ENCODE results near the gene ATP13A3. TPM values are rescaled to one million over a fixed set of nuclear protein-coding genes. Genes with fewer than 3 reads are reported as not detected.

ATP13A3 gene
- total RNA-seq, 1 donor from 2014 or later: 146 TPM

DNA sequence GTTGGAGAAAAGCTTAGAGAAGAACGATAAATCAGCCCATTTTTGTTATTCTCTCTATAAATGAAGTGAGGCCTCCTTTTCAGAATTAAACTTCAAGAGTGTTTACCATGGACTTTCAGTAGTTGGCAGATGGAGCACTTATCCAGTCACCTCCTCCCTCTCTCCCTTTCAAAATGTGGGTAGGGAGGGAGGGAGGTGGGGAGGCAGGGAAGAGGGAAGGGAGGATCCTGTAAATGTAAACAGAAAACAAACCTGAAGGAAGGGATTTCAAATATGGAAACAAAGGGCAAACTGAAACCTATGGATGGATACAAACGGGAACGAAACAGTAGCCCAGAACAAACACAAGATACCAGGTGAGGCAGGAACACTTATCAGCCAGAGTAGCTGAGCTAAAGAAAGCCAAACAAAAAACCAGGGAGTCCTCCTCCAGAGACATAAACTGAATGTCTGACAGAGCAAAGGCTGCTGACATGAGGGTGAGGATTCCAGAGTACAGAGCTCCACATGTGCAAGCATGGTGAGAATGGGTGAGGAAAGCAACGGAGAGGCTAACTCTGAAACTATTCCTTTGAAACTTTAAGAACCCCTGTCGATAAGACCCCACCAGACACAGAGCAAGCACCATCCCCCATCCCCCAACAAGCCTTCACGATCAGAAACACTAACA is 46.8 kb downstream of the ATP13A3 start:
- DNase-seq: no peak

DNA sequence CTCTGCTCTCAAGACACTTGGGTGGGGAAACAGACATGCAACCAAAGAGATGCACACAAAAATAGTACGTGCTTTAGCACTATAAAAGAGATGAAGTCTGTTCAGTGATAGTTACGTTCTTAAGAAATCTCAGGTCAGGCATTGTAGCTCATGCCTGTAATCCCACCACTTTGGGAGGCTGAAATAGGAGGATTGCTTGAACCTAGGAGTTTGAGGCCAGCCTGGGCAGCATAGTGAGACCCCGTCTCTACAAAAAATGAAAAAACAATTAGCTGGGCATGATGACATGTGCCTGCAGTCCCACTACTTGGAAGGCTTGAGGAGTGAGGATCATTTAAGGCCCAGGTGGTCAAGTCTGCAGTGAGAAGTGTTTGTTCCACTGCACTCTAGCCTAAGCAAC is 52.3 kb downstream of the ATP13A3 start:
- DNase-seq: no peak

DNA sequence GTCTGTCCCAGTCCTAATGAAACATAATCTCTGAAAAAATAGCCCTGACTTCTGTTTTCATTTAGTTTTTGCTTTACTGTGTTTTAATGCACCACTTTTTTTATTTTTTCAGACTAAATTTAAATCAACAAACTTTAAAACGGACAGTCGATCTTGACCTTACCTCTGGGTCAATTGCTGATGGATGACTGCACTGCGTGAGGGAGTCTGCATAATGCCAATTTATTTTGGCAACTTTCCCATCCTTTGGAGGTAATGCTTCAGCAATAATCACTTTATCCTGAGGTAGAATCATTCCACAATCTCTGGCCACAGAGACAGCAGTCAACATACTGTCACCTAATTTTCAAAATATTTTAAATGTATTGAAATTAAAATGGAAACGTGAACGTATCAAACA is 55.2 kb downstream of the ATP13A3 start:
- no peak for DNase-seq

DNA sequence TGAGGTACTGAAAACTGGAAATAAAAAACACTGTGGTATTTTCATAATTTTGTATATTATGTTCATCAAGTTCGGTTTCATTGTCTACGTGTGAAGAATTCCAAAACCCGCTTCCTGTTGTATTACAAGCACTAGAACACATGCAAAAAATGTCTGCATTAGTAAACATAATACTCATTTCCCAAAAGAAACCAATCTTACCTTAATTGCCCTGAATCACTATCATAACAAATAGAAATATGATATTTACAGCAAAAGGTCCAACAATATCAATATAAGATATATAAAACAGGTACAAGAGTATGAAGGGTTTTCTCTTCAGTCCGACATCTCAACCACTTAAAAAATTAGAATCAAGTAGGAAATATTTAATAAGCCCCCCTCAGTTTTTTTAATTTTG is 61.4 kb downstream of the ATP13A3 start:
- no peak for DNase-seq

DNA sequence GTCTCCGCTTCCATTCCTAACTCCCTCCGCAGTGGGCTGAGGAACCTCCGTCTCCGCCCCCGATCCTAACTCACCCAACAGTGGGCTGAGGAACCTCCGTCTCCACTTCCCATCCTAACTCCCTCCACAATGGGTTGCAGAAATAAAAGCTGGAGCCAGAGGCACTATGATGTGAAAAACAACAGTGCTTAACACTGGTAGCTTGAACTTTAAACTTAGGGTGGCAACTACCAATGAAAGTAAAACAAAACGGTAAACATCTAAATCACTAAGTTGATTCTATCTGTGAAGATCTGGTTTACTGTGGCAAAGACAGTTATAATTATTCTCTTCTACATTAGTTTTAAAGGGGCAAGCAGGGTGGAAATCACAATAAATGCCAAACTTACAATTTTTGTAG is 61.8 kb downstream of the ATP13A3 start:
- no peak for DNase-seq

DNA sequence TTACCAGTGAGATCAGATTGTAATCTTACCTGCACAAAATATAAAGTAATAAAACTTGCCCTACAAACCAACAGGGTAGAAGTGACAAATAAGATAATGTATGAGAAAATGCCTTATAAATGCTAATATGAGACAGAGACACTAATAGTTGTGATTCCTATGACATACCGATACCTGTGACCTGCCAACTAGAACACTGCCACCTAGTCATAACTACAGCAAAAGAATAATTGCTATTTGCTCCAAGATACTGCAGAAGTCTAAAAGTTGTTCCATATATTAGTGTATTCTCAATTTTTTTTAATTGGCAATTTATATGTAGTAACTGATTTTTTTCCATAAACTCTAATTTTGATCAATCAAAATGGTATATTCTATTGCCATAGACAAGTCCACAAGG is 62.4 kb downstream of the ATP13A3 start:
- DNase-seq: no peak

DNA sequence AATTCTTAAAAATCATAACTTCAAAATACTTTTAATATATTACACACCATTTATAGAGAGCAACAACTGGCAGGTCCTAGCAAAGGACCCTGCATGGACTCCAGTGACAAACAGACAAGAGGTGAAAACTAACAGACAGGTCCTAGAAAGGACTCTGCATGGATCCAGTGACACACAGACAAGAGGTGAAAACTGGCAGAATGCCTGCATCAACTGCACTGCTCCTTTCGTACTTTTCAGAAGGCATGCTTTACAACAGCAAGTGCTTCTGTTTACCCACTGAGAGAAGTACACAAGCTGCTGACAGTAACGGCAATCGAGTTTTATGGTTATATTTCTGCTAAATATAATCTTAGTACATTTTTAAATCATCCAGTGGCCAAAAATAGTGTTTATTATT is 63.5 kb downstream of the ATP13A3 start:
- no peak for DNase-seq

DNA sequence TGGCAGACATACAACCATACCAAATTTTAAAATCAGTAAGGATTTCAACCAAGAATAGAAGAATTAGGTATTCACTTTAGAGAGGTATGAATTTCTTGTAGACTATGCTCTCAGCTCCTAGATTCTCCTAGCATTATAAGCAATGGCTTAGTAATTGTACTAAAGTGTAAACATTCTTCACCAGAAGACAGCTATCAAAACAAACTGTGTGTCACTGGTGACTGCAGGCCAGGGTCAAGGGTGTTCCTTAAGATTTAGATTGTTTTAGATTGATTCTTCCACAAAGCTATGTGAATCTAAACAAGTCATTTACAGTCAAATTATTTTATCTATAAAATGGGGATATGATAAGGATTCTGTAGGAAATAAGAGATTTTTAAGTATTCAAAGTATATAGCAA is 64.6 kb downstream of the ATP13A3 start:
- DNase-seq: no peak

DNA sequence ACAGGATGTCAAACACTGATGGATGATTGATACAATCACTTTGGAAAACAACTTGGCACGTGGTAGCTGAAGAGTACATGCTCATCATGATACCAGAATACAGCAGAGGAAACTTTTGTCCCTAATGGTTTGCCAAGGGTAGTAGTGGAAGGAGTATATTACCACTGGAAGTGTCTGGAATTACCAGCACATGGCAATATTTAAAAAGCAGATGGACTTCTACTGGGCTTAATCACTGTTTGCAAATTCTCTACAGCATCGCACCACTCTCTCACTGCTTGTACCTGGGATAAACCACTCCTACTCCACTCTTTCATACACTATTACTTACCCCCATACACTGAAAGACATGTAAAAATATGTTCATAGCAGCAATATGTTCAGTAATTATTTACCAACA is 68.1 kb downstream of the ATP13A3 start:
- no peak for DNase-seq

DNA sequence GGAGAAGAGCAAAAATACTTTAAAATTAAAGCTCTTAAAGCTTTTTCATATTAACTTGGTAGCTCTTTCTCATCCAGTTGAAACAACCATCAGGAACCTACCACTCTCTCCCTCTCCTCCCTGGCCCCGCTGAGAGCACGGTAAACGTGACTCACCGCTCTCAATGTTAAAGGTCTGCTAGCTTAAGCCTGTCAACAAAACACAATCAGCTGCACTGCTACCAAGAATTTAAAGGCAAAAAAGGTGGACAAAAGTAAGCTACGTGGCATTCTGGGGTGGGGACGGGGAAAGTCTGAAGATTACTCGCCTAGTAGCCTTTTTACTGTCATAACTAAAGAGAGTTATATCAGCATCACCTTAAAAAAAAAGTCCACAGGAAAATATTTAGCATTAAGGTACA is 79.4 kb downstream of the ATP13A3 start:
- no peak for DNase-seq

DNA sequence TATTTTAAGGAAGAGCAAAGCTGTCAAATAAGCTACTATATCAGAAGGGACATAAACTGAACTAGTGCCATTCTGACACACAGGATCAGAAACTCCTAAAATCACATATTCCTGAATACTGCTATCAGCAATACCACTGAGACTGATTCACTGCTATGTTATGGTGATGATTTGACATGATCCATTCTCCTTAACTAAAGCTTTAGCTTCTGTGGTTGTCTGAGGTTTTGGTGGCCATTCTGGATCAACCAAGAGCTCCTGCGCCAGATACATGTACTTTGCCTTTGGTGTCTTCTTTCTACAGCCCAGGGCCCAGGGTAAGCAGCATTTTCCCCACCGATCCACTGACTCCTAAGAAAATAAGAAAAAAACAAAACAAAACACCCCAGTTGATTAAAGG is 81.0 kb downstream of the ATP13A3 start:
- no peak for DNase-seq

DNA sequence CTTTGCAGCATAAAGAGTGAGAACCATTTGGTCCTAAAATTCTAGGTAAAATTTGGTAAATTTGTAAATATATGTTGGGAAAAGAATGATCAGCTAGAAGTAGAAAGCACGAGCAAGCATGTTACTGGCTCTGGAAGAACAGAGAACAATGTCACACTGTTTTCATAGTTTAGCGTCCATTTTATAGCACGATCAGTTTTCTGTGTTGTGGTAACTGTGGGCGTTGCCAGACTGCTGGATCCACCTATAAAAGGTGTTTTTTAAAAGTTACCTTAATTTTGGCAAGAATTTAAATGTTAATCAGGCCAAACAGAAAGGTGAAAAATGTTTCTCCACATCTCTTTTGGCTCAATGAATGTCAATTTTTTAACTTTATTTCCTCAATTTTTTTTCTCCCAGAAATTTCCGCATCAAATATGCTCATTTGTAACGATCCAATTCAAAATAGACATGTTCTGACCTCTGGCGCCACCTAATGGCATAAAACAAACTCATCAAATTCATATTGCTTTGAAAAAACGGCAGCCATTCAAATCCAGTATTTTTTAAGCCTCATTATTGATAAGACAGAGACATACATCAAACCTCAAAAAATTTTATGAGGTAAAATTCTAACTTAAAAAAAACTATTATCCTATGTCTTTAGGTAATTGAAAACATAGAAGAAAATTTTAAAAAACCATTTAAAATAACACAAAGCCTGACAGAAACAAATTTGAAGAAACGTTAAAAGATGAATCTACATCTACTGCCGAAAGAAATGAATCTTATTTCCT is 82.2 kb downstream of the ATP13A3 start:
- DNase-seq: no peak

DNA sequence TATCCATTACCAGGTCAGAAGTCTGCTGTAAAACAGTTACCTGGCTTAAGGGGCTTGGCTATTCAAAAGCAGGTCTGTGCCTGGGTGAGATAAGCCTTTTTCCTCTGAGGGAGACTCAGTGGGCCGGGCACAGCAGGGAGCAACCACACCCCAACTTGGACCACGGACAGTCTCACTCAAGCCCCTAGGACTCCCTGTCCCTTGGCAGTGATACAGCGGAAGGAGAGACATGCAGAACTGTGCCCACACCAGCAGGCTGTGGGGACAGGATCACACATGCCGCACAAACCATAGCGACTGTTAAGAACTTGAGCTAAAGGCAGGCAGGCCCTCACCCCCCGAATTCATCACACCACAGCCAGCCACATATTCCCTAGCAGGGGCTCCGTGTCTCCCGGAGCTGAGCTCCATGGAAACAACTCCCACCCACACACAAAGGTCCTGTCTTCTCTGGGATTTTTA is 84.9 kb downstream of the ATP13A3 start:
- DNase-seq: no peak

DNA sequence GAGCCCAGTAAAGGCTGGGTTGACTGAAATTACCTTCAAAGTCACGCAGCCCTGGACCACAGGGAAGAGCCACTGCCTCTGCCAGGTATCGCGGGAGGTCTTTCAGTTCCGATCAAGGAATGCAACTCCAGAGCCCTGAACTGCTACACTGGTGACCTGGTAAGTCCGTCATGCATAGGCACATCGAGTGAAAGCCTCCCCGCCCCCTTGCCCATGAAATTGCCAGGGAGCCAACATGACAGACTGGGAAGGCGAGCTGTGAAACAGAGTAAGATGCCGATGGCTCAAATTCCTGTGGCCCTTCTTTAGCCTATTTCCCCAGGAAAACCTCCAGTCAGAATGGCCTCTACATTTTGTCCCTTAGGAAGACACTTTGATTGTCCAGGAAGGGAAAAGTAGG is 85.5 kb downstream of the ATP13A3 start:
- no peak for DNase-seq

DNA sequence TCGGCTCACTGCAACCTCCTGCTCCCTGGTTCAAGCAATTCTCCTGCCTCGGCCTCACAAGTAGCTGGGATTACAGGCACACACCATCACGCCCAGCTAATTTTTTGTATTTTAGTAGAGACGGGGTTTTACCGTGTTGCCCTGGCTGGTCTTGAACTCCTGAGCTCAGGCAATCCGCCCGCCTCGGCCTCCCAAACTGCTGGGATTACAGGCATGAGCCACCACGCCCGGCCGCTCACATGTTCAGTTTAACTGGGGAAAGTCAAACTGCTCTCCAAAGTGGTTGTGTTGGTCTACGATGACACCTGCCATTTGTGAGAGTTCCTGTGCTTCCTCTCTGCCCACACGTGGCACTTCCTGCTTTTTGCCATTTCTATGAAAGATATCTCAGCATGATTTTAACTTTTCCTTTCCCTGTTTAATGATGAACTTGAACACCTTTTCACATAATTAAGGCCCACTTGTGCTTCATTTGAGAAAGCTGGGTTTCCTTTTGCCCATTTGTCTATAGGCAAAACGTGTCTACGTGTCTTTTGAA is 86.9 kb downstream of the ATP13A3 start:
- no peak for DNase-seq

DNA sequence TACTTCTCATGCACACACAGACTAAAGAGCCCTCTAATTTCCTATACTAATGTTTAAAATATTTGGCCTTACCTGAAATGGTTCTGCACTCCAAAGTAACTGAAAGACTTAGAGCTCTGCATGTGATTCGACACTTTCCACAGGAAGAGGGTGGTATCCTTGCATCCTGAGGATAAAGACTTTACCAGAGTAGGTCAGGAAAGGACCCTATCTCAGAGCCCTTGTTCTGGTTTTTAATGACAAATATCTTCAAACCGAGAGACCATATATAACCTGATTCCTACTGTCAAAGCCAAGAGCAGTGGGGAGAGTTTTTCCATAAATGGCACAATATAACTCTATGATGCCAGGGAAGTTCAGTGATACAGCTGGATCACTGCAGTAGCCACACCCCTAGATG is 87.6 kb downstream of the ATP13A3 start, which contains the start of gene GP5:
TSS of gene GP5 (minus strand) at position 101 of the 400 bp plus-strand sequence. CDS start 984 bp downstream, outside the sequence.
- no peak for DNase-seq

DNA sequence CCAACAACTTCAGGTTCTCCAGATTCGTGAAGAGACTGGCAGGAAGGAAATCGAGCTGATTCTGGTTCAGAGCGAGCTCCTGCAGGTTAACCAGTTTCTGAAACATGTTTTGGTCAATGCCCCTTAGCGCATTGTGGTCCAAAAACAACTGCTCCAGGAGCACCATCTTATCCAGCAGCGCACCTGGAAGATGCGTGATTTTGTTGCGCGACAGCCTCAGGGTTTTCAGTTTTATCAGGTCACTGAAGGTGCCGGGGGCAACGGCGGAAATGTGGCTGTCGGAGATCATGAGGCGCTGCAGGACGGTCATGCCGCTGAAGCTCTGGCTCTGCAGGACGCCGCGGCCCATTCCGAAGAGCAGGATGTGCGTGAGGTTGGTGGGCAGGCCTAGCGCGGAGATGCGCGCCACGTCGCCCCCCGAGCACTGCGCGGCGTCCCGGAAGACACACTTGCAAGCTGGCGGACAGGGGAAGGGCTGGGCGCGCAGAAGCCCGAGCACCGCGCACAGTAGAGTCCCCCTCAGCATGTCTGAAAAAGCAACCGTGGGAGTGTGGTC is 89.0 kb downstream of the ATP13A3 start:
- no peak for DNase-seq

DNA sequence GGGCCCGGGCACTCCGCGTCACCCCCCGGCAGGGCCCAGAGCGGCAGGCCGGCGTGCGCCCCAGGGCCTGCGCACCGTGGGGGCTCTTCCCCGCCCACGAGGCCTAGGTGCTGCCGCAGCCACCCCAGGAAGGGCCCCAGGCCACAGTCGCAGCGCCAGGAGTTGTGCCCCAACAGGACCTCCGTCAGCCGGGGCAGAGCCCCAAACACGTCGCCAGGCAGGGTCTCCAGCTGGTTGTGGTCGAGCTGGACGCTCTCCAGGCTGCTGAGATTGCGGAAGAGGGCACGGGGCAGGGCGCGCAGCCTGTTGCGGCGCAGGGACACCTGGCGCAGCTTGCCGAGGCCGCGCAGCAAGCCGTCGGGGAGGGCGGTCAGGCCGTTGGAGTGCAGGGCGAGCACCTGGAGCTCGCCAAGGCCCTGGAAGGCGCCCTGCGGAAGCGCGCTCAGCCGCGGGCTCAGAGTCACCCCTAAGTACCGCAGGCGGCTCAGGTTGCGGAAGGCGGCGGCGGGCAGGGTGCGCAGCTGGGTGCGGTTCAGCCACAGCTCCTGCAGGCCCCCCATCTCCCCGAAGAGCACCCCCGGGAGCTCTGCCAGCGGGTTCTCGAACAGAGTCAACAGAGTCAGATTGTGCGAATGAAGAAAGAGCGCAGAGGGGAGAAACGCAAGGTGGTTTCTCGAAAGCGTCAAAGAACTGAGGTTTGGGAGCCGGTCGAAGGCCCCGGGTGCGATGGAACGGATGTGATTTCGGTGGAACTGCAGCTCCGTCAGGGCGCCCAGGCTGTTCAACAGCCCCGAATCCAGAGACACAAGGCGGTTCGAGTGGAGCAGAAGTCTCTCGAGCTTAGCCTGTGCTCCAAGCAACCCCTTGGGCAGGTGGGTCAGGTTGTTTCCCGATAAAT is 89.7 kb downstream of the ATP13A3 start:
- DNase-seq: no peak

DNA sequence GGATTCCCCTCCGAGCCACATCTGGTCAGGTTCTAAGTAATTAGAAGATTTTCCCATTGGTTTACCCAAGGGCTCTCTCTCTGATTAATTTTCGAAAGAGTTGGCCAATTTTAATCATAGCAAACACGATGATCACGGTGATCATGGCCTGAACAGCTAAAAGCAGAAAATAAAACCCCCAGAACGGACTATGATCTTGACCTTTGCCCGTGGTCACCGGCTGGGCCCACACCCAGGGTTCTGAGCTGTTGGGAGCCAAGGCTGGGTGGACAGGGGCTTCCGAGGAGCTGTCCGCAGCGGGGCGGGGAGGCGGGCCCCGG is 90.3 kb downstream of the ATP13A3 start:
- no peak for DNase-seq

DNA sequence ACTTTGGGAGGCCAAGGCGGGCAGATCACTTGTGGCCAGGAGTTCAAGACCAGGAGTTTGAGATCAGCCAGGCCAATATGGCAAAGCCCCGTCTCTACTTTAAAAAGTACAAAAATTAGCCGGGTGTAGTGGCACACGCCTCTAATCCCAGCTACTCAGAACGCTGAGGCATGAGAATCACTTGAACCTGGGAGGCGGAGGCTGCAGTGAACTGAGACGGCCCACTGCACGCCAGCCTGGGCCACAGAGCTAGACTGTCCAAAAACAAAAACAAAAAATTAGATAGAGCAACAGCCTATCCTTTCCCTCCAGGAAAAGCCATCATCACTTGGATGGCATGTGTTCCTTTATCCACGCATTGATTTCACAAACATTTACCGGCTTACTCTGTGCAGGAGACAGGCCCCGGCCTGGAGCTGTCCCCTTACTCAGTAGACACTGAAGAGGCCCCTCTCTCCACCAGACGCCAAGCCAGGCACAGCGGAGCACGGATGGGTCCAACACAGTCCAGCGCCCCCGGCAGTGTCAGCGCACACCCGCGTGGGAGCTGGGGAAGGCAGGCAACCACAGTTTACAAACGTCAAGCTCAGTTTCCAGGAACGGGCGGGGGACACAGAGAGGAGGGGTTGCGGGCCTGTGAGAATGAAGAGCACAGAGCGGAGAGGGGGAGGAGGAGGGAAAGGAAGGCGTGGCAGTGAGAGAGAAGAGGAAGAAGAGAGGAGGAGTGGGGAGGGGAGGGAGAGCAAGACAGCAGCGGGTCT is 90.8 kb downstream of the ATP13A3 start:
- DNase-seq: no peak

DNA sequence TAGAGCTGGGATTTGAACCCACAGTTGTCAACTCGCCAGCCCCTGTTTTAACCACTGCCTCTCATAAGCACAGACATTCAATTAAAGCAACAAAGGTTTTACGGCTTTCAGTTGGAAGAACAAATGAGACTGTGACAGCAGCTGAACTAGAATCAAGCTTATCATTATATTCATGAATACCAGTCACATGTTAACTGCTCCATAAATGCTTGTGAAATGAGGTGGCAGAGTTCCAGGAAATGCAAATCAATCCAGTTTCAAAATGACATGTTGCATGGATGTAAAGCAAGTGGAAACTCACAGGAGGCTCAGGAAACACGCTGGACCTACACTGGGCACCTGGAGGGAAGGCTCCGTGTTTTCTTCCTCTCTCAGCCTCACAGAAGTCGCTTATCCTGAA is 91.6 kb downstream of the ATP13A3 start:
- DNase-seq: no peak

DNA sequence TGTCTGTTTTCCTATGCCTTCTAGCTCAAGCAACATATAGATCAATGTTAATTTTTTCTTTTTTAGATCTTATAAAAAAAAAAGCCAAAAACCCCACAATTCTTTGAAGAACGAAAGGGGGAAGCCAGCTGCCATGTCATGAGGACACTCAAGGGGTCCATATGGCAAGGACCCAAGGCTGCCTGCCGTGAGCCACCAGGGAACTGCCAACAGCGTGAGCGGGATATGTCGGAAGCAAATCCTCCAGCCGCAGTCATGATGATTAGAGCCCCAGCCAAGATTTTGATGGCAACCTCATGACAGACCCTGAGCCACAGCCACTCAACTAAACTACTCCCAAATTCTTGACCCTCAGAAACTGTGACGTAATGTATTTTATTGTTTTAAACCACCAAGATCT is 94.2 kb downstream of the ATP13A3 start:
- no peak for DNase-seq
